HCT116 (cell line): ENCODE results near the gene MPP1. TPM values are rescaled to one million over a fixed set of nuclear protein-coding genes. Genes with fewer than 3 reads are reported as not detected.

Experiments used
- ATAC-seq: fragments of 200-7000 bp; cut with Tn5 transposase; 2 replicates; pipeline ENCODE4 v1.9.1; 2020; ENCODE audit warnings: mild to moderate bottlenecking, moderate library complexity
- BruUV-seq: library from RNA; stranded (reverse); fragments of 400-500 nt; replicated peaks from 2 replicates; lab custom pipeline; 2021; lab: Mats Ljungman, UMichigan
- CTCF ChIA-PET: fragments of 300-600 bp; sonication (Branson Sonifier 250); formaldehyde crosslinking; loops from one replicate; lab custom pipeline; 2021; ENCODE audit warnings: antibody characterized with exemption; lab: Charles Lee
- POLR2A ChIA-PET: fragments of 300-600, 350-600 bp; sonication (Branson Sonifier 250); formaldehyde crosslinking; loops from one replicate; lab custom pipeline; 2021; ENCODE audit warnings: antibody characterized with exemption; lab: Charles Lee
- RAD21 ChIA-PET, 2 experiments: fragments of 300-600 bp; sonication (Branson Sonifier 250); formaldehyde crosslinking; loops; one replicate each; lab custom pipeline; 2023; ENCODE audit warnings: low total read pairs in 2 of 2; ENCODE audit not compliant: uncharacterized antibody in 2 of 2, unreplicated experiment in 2 of 2, low non-redundant PET in 1 of 2; lab: Charles Lee
- DNase-seq: peaks from one replicate; pipeline ENCODE4 v3.0.0-alpha.2; 2010; ENCODE audit warnings: low read depth, low spot score
- H2AFZ ChIP-seq: fragments of 200-600 bp; shearing (Covaris generic), sonication (generic); 2 replicates; pipeline ENCODE4 v1.6.1; 2017; ENCODE audit warnings: low read depth, mixed run types, mixed read lengths, antibody characterized with exemption, low read length; ENCODE audit not compliant: poor library complexity, severe bottlenecking
- H3K27ac ChIP-seq: 2 replicates; pipeline ENCODE4 v1.5.1; 2012; ENCODE audit warnings: low read depth, low read length
- H3K27me3 ChIP-seq: fragments of 200-600 bp; sonication (generic); 2 replicates; pipeline ENCODE4 v1.6.1; 2016; ENCODE audit warnings: mixed run types, low read length, mixed read lengths; ENCODE audit not compliant: insufficient read depth
- H3K36me3 ChIP-seq, 2 experiments: fragments of 200-500 bp in 1 of 2; fragments of 200-600 bp in 1 of 2; sonication (Bioruptor generic) in 1 of 2; sonication (generic) in 1 of 2; 2 replicates each; pipeline versions ENCODE4 v1.5.1 to v1.6.1; 2014 to 2016; ENCODE audit warnings: low read length in 2 of 2, inconsistent platforms in 1 of 2, mixed read lengths in 1 of 2, mixed run types in 1 of 2; ENCODE audit not compliant: insufficient read depth in 2 of 2, control insufficient read depth in 1 of 2
- H3K4me1 ChIP-seq, 2 experiments: fragments of 200-600 bp in 1 of 2; sonication (generic) in 1 of 2; 2 replicates each; pipeline versions ENCODE4 v1.5.1 to v1.6.1; 2012 to 2017; ENCODE audit warnings: low read length in 2 of 2, inconsistent platforms in 1 of 2, mild to moderate bottlenecking in 1 of 2, mixed read lengths in 1 of 2, mixed run types in 1 of 2, moderate library complexity in 1 of 2; ENCODE audit not compliant: insufficient read depth in 2 of 2, control insufficient read depth in 1 of 2
- H3K4me2 ChIP-seq: fragments of 200-600 bp; sonication (generic); 2 replicates; pipeline ENCODE4 v1.6.1; 2017; ENCODE audit warnings: mixed run types, low read length, mixed read lengths
- H3K4me3 ChIP-seq, 2 experiments: fragments of 200-600 bp in 1 of 2; sonication (generic) in 1 of 2; replicated peaks in 1 of 2; 2 replicates each; pipeline ENCODE4 v1.5.1; 2011 to 2016; ENCODE audit warnings: low read length in 2 of 2, control low read depth in 1 of 2, low read depth in 1 of 2, mild to moderate bottlenecking in 1 of 2, mixed read lengths in 1 of 2, mixed run types in 1 of 2
- H3K79me2 ChIP-seq: fragments of 200-600 bp; sonication (generic); 2 replicates; pipeline ENCODE4 v1.6.1; 2017; ENCODE audit warnings: mild to moderate bottlenecking, mixed run types, low read length, moderate library complexity, mixed read lengths; ENCODE audit not compliant: insufficient read depth
- H3K9ac ChIP-seq: fragments of 200-600 bp; sonication (generic); 2 replicates; pipeline ENCODE4 v1.6.1; 2016; ENCODE audit warnings: low read length, mixed read lengths
- H3K9me2 ChIP-seq: fragments of 200-600 bp; sonication (generic), shearing (Covaris generic); 2 replicates; pipeline ENCODE4 v1.6.1; 2017; ENCODE audit warnings: mixed run types, mild to moderate bottlenecking, moderate library complexity; ENCODE audit not compliant: insufficient read depth
- H3K9me3 ChIP-seq, 2 experiments: fragments of 200-500 bp in 1 of 2; fragments of 200-600 bp in 1 of 2; sonication (Bioruptor generic) in 1 of 2; sonication (generic) in 1 of 2; 2 replicates each; pipeline ENCODE4 v1.6.1; 2014 to 2017; ENCODE audit warnings: low read length in 2 of 2, mixed read lengths in 2 of 2, inconsistent platforms in 1 of 2, low read depth in 1 of 2, mild to moderate bottlenecking in 1 of 2, mixed run types in 1 of 2, moderate library complexity in 1 of 2; ENCODE audit not compliant: control insufficient read depth in 1 of 2, insufficient read depth in 1 of 2
- H4K20me1 ChIP-seq: fragments of 200-600 bp; sonication (generic), shearing (Covaris generic); 2 replicates; pipeline ENCODE4 v1.6.1; 2017; ENCODE audit warnings: mixed run types, mild to moderate bottlenecking, moderate library complexity; ENCODE audit not compliant: insufficient read depth
- EZH2 ChIP-seq: fragments of 200-600 bp; sonication (generic); IDR thresholded peaks from 2 replicates; pipeline ENCODE4 v1.6.1; 2017; ENCODE audit warnings: antibody characterized with exemption, mixed run types
- FOSL1 ChIP-seq: IDR thresholded peaks from 2 replicates; pipeline ENCODE4 v1.6.1; 2012; ENCODE audit warnings: low read depth
- RAD21 ChIP-seq: IDR thresholded peaks from 2 replicates; pipeline ENCODE4 v1.6.1; 2012; ENCODE audit warnings: low read depth, mild to moderate bottlenecking
- SIN3A ChIP-seq: IDR thresholded peaks from 2 replicates; pipeline ENCODE4 v1.6.1; 2012; ENCODE audit warnings: low read depth
- YY1 ChIP-seq: IDR thresholded peaks from 2 replicates; pipeline ENCODE4 v1.6.1; 2011; ENCODE audit warnings: low read length, low read depth, moderate library complexity, mild to moderate bottlenecking; ENCODE audit not compliant: insufficient replicate concordance; ENCODE audit errors: extremely low read depth
- intact Hi-C: fragments of 100-400 bp; cut with micrococcal nuclease; formaldehyde crosslinking; loops from 2 replicates; pipeline ENCODE4 v1.10.0; 2022
- total RNA-seq: library from RNA; stranded (reverse); gene quantifications from one replicate; pipeline ENCODE4 v1.2.1, GENCODE V29; 2021; ENCODE audit not compliant: unreplicated experiment
- TF ChIP-seq, protein P1 (sequence below), 3 experiments: fragments of 200-600 bp in 1 of 3; sonication (generic) in 1 of 3; IDR thresholded peaks in 2 of 3; conservative IDR thresholded peaks in 1 of 3; 2 replicates each; pipeline ENCODE4 v1.5.1; 2012 to 2017; ENCODE audit warnings: low read depth in 2 of 3, low read length in 2 of 3, antibody characterized with exemption in 1 of 3, borderline replicate concordance in 1 of 3, control low read depth in 1 of 3, mild to moderate bottlenecking in 1 of 3, mixed read lengths in 1 of 3, mixed run types in 1 of 3, moderate library complexity in 1 of 3; ENCODE audit not compliant: insufficient read depth in 1 of 3
- TF ChIP-seq, protein P2 (sequence below): IDR thresholded peaks from 2 replicates; pipeline ENCODE4 v1.6.1; 2012
- TF ChIP-seq, protein P3 (sequence below): IDR thresholded peaks from 2 replicates; pipeline ENCODE4 v1.6.1; 2012; ENCODE audit warnings: low read depth
- TF ChIP-seq, protein P4 (sequence below): IDR thresholded peaks from 2 replicates; pipeline ENCODE4 v1.6.1; 2011; ENCODE audit warnings: mild to moderate bottlenecking, low read length, moderate library complexity; ENCODE audit not compliant: insufficient replicate concordance; ENCODE audit errors: extremely low read depth

Gene MPP1
- total RNA-seq, 1 experiment from 2014 or later: 13.1 TPM

DNA sequence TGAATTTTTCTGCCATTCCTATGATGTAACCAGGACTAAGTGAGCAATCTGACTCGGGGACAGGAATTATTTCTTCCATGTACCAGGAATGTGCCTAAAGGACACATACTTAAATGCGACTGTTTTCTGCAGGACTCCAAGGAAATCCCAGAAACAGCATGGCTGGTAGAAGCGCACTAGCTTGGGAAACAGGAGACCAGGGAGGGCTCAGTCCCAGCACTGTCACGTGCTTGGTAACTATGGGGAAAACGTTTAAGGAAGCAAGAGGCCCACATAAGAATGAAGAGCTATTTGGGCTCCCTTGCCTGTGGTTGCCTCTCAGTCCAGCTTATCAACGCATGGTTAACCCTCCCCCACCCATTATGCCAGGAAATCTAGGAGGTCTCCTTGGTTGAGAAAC lies 19.6 kb downstream of the MPP1 start:
- no peak for DNase-seq
- RAD21 ChIA-PET: no interaction called here
- no TSS peak for BruUV-seq
- POLR2A ChIA-PET: no interaction called here
- Histone ChIP-seq H3K4me2 (no peak overlapping the region), H3K36me3 (no peaks in the 10 kb centered on the region)
- CTCF ChIA-PET: no interaction called here
- TF ChIP-seq, protein P1, sequence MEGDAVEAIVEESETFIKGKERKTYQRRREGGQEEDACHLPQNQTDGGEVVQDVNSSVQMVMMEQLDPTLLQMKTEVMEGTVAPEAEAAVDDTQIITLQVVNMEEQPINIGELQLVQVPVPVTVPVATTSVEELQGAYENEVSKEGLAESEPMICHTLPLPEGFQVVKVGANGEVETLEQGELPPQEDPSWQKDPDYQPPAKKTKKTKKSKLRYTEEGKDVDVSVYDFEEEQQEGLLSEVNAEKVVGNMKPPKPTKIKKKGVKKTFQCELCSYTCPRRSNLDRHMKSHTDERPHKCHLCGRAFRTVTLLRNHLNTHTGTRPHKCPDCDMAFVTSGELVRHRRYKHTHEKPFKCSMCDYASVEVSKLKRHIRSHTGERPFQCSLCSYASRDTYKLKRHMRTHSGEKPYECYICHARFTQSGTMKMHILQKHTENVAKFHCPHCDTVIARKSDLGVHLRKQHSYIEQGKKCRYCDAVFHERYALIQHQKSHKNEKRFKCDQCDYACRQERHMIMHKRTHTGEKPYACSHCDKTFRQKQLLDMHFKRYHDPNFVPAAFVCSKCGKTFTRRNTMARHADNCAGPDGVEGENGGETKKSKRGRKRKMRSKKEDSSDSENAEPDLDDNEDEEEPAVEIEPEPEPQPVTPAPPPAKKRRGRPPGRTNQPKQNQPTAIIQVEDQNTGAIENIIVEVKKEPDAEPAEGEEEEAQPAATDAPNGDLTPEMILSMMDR (IDR thresholded peaks at IDR 0.05 in 2 of 3, conservative IDR thresholded peaks at IDR 0.05 in 1 of 3; ENCODE audit: borderline replicate concordance in 1 of 3, insufficient read depth in 1 of 3, low read depth in 2 of 3, low read length in 2 of 3): no peak
- TF ChIP-seq, protein P2, sequence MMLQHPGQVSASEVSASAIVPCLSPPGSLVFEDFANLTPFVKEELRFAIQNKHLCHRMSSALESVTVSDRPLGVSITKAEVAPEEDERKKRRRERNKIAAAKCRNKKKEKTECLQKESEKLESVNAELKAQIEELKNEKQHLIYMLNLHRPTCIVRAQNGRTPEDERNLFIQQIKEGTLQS: no peak
- TF ChIP-seq, protein P3, sequence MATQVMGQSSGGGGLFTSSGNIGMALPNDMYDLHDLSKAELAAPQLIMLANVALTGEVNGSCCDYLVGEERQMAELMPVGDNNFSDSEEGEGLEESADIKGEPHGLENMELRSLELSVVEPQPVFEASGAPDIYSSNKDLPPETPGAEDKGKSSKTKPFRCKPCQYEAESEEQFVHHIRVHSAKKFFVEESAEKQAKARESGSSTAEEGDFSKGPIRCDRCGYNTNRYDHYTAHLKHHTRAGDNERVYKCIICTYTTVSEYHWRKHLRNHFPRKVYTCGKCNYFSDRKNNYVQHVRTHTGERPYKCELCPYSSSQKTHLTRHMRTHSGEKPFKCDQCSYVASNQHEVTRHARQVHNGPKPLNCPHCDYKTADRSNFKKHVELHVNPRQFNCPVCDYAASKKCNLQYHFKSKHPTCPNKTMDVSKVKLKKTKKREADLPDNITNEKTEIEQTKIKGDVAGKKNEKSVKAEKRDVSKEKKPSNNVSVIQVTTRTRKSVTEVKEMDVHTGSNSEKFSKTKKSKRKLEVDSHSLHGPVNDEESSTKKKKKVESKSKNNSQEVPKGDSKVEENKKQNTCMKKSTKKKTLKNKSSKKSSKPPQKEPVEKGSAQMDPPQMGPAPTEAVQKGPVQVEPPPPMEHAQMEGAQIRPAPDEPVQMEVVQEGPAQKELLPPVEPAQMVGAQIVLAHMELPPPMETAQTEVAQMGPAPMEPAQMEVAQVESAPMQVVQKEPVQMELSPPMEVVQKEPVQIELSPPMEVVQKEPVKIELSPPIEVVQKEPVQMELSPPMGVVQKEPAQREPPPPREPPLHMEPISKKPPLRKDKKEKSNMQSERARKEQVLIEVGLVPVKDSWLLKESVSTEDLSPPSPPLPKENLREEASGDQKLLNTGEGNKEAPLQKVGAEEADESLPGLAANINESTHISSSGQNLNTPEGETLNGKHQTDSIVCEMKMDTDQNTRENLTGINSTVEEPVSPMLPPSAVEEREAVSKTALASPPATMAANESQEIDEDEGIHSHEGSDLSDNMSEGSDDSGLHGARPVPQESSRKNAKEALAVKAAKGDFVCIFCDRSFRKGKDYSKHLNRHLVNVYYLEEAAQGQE: no peak
- TF ChIP-seq RAD21: no peak
- TF ChIP-seq YY1: no peak
- no peak for TF ChIP-seq FOSL1
- TF ChIP-seq, protein P4, sequence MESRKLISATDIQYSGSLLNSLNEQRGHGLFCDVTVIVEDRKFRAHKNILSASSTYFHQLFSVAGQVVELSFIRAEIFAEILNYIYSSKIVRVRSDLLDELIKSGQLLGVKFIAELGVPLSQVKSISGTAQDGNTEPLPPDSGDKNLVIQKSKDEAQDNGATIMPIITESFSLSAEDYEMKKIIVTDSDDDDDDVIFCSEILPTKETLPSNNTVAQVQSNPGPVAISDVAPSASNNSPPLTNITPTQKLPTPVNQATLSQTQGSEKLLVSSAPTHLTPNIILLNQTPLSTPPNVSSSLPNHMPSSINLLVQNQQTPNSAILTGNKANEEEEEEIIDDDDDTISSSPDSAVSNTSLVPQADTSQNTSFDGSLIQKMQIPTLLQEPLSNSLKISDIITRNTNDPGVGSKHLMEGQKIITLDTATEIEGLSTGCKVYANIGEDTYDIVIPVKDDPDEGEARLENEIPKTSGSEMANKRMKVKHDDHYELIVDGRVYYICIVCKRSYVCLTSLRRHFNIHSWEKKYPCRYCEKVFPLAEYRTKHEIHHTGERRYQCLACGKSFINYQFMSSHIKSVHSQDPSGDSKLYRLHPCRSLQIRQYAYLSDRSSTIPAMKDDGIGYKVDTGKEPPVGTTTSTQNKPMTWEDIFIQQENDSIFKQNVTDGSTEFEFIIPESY: no peak
- no peak for TF ChIP-seq SIN3A
- TF ChIP-seq EZH2: no peak
- TF ChIP-seq, all 23 proteins: peak for 0
- intact Hi-C loops: no loop called here
- Histone ChIP-seq H2AFZ (no peak overlapping the region), H3K27ac (no peak overlapping the region), H3K4me1 (no peaks in the 10 kb centered on the region), H3K27me3 (no peaks in the 10 kb centered on the region), H3K4me3 (no peak overlapping the region), H3K9me3 (no peaks in the 10 kb centered on the region), H3K9me2 (no peaks in the 10 kb centered on the region), H3K9ac (no peak overlapping the region), H3K79me2 (no peaks in the 10 kb centered on the region), H4K20me1 (no peaks in the 10 kb centered on the region)
- no peak for ATAC-seq
